Stimulated activated effector memory CD8-positive, alpha-beta T cell treated with anti-CD3 and anti-CD28 coated beads, Interleukin-12 subunit alpha, Interleukin-12 subunit beta, amount 100 ng/mL, for 72 hours (primary cell): Measurements from ENCODE around the gene RAP1GAP2.

Experiments used
- ATAC-seq: fragments of 150-1000 bp; cut with Tn5 transposase; 2 replicates; pipeline ENCODE4 v1.10.0; 2021
- DNase-seq, 2 donors: peaks; one replicate each; pipeline ENCODE4 v3.0.0; 2021 to 2022; ENCODE audit warnings: low spot score in 2 of 2
- H3K27ac Mint-ChIP-seq: one replicate; pipeline ENCODE4 v1.8.0; 2022; ENCODE audit warnings: mild to moderate bottlenecking, mixed read lengths
- H3K36me3 Mint-ChIP-seq: one replicate; pipeline ENCODE4 v1.8.0; 2022; ENCODE audit warnings: mild to moderate bottlenecking, mixed read lengths
- H3K4me1 Mint-ChIP-seq: one replicate; pipeline ENCODE4 v1.8.0; 2022; ENCODE audit warnings: mixed read lengths
- H3K4me3 Mint-ChIP-seq: one replicate; pipeline ENCODE4 v1.8.0; 2022; ENCODE audit warnings: mild to moderate bottlenecking, mixed read lengths
- H3K9me3 Mint-ChIP-seq: one replicate; pipeline ENCODE4 v1.8.0; 2022; ENCODE audit warnings: mixed read lengths

The RAP1GAP2 gene

GRCh38 chr17:3008336-3009288 lies 212.4 kb downstream of the RAP1GAP2 start:
- Mint-ChIP-seq H3K9me3 (no peaks in the 10 kb centered on the region), H3K4me1 (peaks cover 7% of the 10 kb centered on the region), H3K4me3 (no peak overlapping the region), H3K27ac (peak overlapping the region; percentile 20), H3K36me3 (peaks cover 29% of the 10 kb centered on the region)
- ATAC-seq, result no peak
- DNase-seq, result no peak

- Mint-ChIP-seq H3K4me1 (peaks cover 7% of the 10 kb centered on the region), H3K4me3 (no peak overlapping the region), H3K9me3 (no peaks in the 10 kb centered on the region), H3K27ac (no peak overlapping the region), H3K36me3 (peaks cover 31% of the 10 kb centered on the region)
- DNase-seq, result no peak
- ATAC-seq, result no peak
Observed at GRCh38 chr17:3009411-3009920, 213.2 kb downstream of the RAP1GAP2 start.

- Mint-ChIP-seq H3K27ac (no peak overlapping the region), H3K36me3 (peaks cover 23% of the 10 kb centered on the region), H3K4me1 (peaks cover 7% of the 10 kb centered on the region), H3K9me3 (no peaks in the 10 kb centered on the region), H3K4me3 (no peak overlapping the region)
- no peak for DNase-seq
- no peak for ATAC-seq
Observed at GRCh38 chr17:3011891-3012290, 215.7 kb downstream of the RAP1GAP2 start.

GRCh38 chr17:3012926-3013581 lies 216.8 kb downstream of the RAP1GAP2 start:
- ATAC-seq, result peak; percentile 86

GRCh38 chr17:3015890-3016289 lies 219.7 kb downstream of the RAP1GAP2 start:
- Mint-ChIP-seq H3K9me3 (no peaks in the 10 kb centered on the region), H3K4me3 (no peak overlapping the region), H3K36me3 (peaks cover 26% of the 10 kb centered on the region), H3K27ac (no peak overlapping the region), H3K4me1 (no peaks in the 10 kb centered on the region)
- DNase-seq (no peak), ATAC-seq (no peak)

More at GRCh38 chr17:3012926-3013581, 216.8 kb downstream of the RAP1GAP2 start:
- Mint-ChIP-seq H3K4me3 (no peak overlapping the region), H3K4me1 (no peaks in the 10 kb centered on the region), H3K9me3 (no peaks in the 10 kb centered on the region), H3K27ac (no peak overlapping the region), H3K36me3 (peaks cover 15% of the 10 kb centered on the region)
- peak; percentile 29 to 69 for DNase-seq

GRCh38 chr17:3017936-3018335 lies 221.7 kb downstream of the RAP1GAP2 start:
- Mint-ChIP-seq H3K9me3 (peaks cover under 1% of the 10 kb centered on the region), H3K4me3 (no peak overlapping the region), H3K27ac (no peak overlapping the region), H3K4me1 (no peaks in the 10 kb centered on the region), H3K36me3 (peaks cover 38% of the 10 kb centered on the region)
- DNase-seq, result no peak
- no peak for ATAC-seq

- peaks cover 36% of the 10 kb centered on the region for H3K36me3 Mint-ChIP-seq
- H3K9me3 Mint-ChIP-seq, result peaks cover 3% of the 10 kb centered on the region
- DNase-seq (no peak), ATAC-seq (no peak)
- H3K4me1 Mint-ChIP-seq, result peaks cover 4% of the 10 kb centered on the region
- H3K4me3 Mint-ChIP-seq, result no peak overlapping the region
- H3K27ac Mint-ChIP-seq, result no peak overlapping the region
Observed at GRCh38 chr17:3019761-3020160, 223.5 kb downstream of the RAP1GAP2 start.

GRCh38 chr17:3020381-3020780 lies 224.1 kb downstream of the RAP1GAP2 start:
- H3K4me3 Mint-ChIP-seq, result no peak overlapping the region
- H3K36me3 Mint-ChIP-seq, result peaks cover 36% of the 10 kb centered on the region
- peaks cover 3% of the 10 kb centered on the region for H3K9me3 Mint-ChIP-seq
- no peak overlapping the region for H3K27ac Mint-ChIP-seq
- peaks cover 4% of the 10 kb centered on the region for H3K4me1 Mint-ChIP-seq
- ATAC-seq (no peak), DNase-seq (no peak)

GRCh38 chr17:3022197-3022596 lies 226.0 kb downstream of the RAP1GAP2 start:
- ATAC-seq (no peak), DNase-seq (no peak)
- Mint-ChIP-seq H3K4me1 (peaks cover 4% of the 10 kb centered on the region), H3K36me3 (peaks cover 41% of the 10 kb centered on the region), H3K9me3 (peaks cover 3% of the 10 kb centered on the region), H3K27ac (no peak overlapping the region), H3K4me3 (no peak overlapping the region)

- H3K36me3 Mint-ChIP-seq, result peaks cover 54% of the 10 kb centered on the region
- peaks cover 4% of the 10 kb centered on the region for H3K4me1 Mint-ChIP-seq
- no peak overlapping the region for H3K27ac Mint-ChIP-seq
- no peak overlapping the region for H3K4me3 Mint-ChIP-seq
- ATAC-seq (no peak), DNase-seq (no peak)
- H3K9me3 Mint-ChIP-seq, result peaks cover 3% of the 10 kb centered on the region
Observed at GRCh38 chr17:3024346-3024745, 228.1 kb downstream of the RAP1GAP2 start.

- Mint-ChIP-seq H3K4me1 (peaks cover 4% of the 10 kb centered on the region), H3K9me3 (peaks cover 3% of the 10 kb centered on the region), H3K27ac (no peak overlapping the region), H3K4me3 (no peak overlapping the region), H3K36me3 (peaks cover 45% of the 10 kb centered on the region)
- DNase-seq, result no peak
- no peak for ATAC-seq
Observed at GRCh38 chr17:3025421-3026124, 229.3 kb downstream of the RAP1GAP2 start.

GRCh38 chr17:3026125-3026855 lies 230.1 kb downstream of the RAP1GAP2 start:
- H3K36me3 Mint-ChIP-seq, result peaks cover 38% of the 10 kb centered on the region
- peaks cover 4% of the 10 kb centered on the region for H3K4me1 Mint-ChIP-seq
- peak overlapping the region; percentile 48 for H3K27ac Mint-ChIP-seq
- no peak for ATAC-seq
- no peak for DNase-seq
- peaks cover 3% of the 10 kb centered on the region for H3K9me3 Mint-ChIP-seq
- H3K4me3 Mint-ChIP-seq, result no peak overlapping the region

- Mint-ChIP-seq H3K4me3 (no peak overlapping the region), H3K36me3 (peaks cover 30% of the 10 kb centered on the region), H3K27ac (no peak overlapping the region), H3K4me1 (peaks cover 4% of the 10 kb centered on the region), H3K9me3 (peaks cover 3% of the 10 kb centered on the region)
- DNase-seq (no peak), ATAC-seq (no peak)
Observed at GRCh38 chr17:3026856-3027751, 230.9 kb downstream of the RAP1GAP2 start.
